LHCN-M2 (cell line): ENCODE data around the gene NEDD8. TPM values are rescaled to one million over a fixed set of nuclear protein-coding genes. Genes with fewer than 3 reads are reported as not detected.
"Not testable (repeated sequence)": the region's sequence is repeated elsewhere in the genome, so short reads cannot be mapped to it uniquely, and the experiment has no call there.

Experiments
- DNase-seq: peaks from one replicate; pipeline ENCODE4 v3.0.0-alpha.2; 2012; ENCODE audit warnings: low read depth
- total RNA-seq: library from RNA; depleted of rRNA; stranded (reverse); fragments of >200 nt; gene quantifications from 2 replicates; pipeline ENCODE4 v1.2.3, GENCODE V29; 2014

The NEDD8 gene
- total RNA-seq, 1 experiment from 2014 or later: 260 TPM

DNA sequence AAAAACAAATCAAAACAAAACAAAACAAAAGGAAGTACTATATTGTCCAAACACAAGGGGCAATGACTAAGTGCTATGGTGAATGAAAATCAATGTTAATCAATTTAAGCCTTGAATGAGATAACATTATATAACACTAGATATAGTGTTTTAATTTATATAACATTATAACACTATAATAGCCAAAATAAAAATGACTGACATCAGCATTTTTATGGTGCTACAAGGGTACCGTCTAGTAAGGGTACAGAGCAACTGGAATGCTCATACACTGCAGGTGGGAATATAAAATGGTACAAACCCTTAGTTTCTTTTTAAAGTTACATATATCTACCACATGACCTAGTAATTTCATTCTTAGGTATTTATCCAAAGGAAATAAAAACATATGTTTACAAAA is 5.7 kb downstream of the NEDD8 start:
- no peak for DNase-seq

GRCh38 chr14:24224618-24225071 is 7.5 kb downstream of the NEDD8 start:
- peak; percentile 83 for DNase-seq

- DNase-seq: not testable (repeated sequence)
Observed at GRCh38 chr14:24222987-24223386, 9.2 kb downstream of the NEDD8 start.

- no peak for DNase-seq
Observed at GRCh38 chr14:24219521-24219920, 12.6 kb downstream of the NEDD8 start.

DNA sequence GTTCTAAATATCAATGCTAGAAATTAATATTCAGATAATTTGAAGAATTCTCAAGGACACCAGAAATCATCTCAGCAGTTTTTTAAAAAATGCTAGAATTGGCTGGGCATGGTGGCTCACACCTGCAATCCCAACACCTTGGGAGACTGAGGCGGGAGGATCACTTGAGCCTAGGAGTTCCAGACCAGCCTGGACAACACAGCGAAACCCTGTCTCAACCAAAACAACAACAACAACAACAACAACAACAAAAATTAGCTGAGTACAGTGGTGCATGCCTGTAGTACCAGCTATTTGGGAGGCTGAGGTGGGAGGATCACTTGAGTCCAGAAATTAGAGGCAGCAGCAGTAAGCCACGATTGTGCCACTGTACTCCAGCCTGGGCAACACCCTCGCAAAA is 13.1 kb downstream of the NEDD8 start:
- DNase-seq: no peak

DNA sequence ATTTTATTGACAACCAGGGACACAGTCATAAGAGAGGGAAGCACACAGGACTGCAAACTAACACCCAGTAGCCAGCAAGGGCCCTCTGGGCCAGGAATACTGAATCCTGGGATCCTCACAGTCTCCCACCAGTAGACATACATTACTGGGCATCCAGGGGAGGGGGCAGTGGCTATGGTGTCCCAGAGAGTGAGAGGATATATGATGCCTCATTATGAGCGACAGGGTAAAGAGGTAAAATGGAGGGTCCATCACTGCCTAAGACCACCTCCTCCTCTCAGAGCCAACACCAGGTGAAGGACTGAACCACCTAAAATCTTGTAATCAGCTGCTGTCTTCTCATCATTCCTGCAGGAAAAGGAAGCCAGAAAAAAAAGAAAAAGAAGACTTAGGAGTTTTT is 15.3 kb downstream of the NEDD8 start:
- not testable (repeated sequence) for DNase-seq

DNA sequence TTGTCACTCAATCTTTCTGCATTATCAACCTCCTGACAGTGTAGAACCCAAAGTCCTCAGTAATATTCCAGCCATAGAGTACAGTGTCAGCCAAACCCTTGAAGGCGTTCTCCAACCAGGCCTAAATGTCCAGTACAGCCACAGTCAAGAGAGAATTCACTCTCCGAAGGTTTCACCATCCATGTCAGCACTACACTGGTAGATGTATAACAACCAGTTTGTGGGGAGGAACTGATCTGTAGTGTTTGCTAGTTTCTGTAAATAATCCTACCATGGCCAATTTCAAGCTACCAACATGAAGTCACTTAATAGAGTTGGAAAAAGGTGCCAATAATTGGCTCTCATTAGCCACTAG is 15.8 kb downstream of the NEDD8 start:
- DNase-seq: no peak

GRCh38 chr14:24215495-24216344 is 16.4 kb downstream of the NEDD8 start, which contains the start of gene MDP1:
Gene MDP1 (minus strand): TSS chr14:24216066. CDS start chr14:24215955, 111 bp downstream.
- DNase-seq: peak; percentile 86

DNA sequence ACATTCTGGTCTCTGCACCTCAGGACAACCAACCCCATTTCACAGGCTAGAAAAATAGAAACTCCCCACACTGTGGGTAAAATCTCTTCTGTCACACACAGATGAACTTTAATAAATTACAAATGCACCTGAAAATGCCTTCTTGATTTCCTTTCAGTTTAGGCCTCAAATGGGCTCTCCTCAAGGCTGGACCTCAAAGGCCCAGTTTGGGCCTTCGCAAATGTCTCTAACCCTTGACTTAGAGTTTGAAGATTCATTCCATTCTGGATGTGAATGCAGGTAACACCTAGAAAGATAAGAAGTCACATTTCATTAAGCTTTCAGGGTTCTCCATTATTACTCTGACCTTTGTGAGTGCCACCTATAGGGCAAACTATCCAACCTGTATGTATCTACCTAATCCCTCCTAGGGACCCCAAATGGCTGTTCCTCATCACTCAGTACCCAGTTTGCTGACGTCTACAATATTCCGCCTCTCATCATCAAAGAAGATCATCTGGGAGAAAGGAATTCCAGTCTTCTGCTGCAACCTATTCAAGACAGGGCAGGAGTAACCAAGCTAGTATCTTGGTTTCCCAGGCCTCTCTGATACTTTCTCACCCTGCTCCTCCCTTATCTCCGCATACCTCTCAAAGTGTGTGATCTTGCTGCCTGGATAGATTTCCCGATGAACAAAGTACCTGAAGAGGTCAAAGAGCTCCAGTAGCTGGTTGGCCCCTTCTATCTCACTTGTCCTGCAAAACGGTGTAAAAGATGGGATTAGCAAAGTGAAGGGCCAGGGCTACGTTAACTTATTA is 18.1 kb downstream of the NEDD8 start:
- no peak for DNase-seq

- peak; percentile 98 for DNase-seq
Observed at GRCh38 chr14:24212924-24213865, 19.0 kb downstream of the NEDD8 start, which contains the start of gene CHMP4A. Gene CHMP4A (minus strand): TSS chr14:24213488. CDS start chr14:24213439, 49 bp downstream.

- DNase-seq: no peak
Observed at GRCh38 chr14:24211311-24211710, 20.9 kb downstream of the NEDD8 start.

- DNase-seq: no peak
Observed at GRCh38 chr14:24207625-24208024, 24.5 kb downstream of the NEDD8 start.

DNA sequence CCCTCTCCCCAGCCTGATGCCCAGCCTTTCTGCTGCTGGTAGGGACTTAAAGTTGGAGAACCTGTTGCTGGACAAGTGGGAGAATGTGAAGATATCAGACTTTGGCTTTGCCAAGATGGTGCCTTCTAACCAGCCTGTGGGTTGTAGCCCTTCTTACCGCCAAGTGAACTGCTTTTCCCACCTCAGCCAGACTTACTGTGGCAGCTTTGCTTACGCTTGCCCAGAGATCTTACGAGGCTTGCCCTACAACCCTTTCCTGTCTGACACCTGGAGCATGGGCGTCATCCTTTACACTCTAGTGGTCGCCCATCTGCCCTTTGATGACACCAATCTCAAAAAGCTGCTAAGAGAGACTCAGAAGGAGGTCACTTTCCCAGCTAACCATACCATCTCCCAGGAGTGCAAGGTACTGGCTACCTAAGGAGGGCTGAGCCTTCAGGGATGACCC is 25.0 kb downstream of the NEDD8 start:
- no peak for DNase-seq

DNA sequence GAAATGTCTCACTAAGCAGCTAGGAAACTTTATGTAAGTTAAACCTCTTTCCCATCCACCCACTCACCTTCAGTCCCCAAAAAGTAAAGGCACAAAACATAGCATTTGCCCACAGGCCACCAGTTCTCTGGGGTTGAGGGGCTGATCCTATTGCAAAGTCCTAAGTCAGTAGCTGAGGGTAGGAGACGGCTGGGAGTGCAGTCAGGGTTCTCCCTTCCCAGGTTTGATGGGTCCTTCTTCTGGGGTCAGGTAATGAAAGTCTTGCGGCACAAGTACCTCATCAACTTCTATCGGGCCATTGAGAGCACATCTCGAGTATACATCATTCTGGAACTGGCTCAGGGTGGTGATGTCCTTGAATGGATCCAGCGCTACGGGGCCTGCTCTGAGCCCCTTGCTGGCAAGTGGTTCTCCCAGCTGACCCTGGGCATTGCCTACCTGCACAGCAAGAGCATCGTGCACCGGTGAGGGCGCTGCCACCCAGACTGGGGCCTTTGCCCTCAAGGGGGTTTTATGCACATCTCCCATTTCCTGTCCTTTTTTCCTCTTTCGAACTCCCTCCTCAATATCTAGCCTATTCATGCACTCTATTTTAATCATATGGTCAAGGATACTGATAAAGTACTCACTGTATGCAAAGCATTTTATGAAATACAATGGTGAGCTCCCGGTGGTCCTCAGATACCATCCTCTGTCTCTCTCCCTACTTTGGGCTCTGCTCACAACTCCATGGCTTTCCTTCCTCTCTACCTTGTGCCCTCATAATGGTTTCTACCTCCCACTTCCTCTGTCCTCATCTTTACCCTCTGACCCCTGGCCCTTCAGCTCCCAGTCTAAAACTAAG is 25.7 kb downstream of the NEDD8 start:
- no peak for DNase-seq

DNA sequence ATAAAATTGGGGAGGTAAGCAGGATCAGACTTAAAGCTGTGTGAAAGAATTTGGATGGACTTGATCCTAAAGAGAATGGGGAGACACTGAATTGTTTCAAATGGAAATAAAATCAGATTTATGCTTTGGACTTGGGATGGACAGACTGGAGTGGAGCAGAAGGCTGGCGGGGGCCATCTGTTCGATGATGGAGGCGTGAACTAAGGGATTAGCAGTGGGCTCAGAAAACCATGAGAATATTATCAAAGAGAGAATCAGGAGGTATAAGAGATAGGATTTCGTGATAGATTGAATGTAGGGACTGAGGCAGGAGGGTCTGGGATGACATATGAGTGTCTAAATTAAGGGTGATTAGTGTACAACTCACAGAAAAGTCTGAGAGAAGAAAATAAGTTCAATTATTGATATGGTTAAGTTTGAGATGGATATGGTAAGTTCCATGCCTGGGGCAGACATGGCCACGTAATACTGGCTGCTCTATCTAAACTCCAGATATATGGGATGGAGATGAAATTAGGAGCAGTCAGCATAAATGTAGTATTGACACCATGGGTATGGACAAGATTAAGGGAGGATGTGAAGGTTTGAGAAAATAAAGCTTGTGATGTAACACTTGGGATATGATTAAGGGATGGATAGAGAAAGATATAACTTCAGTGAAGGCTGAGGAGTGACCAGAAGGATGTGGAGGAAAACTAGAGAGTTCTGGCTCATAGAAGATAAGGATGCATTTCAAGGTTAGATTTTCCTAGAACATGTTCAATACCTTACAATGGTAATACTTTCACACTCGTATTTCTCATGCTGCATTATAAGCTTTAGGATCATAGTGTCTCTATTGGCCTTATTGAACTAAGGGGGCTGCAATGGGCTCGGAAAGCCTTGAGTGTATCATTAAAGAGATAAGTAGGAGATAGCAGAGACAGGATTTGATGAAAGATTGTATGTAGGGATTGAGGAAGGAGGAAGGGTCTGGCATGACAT is 27.7 kb downstream of the NEDD8 start:
- no peak for DNase-seq

DNA sequence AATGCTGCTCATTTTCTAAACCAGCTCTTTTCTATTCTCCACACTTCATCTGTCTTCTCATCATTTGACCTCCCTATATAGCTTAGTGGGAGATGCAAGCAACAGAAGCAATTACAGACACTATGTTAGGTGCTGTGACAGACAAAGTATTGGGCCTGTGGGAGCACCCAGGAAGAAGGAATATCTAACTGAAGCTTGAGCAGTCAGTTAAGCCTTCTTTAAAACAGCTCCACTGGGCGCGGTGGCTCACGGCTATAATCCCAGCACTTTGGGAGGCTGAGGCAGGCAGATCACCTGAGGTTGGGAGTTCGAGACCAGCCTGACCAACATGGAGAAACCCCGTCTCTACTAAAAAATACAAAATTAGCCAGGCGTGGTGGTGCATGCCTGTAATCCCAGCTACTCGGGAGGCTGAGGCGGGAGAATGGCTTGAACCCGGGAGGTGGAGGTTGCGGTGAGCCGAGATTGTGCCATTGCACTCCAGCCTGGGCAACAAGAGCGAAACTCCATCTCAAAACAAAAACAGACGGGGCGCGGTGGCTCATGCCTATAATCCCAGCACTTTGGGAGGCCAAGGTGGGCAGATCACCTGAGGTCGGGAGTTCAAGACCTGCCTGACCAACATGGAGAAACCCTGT is 28.8 kb downstream of the NEDD8 start:
- not testable (repeated sequence) for DNase-seq

DNA sequence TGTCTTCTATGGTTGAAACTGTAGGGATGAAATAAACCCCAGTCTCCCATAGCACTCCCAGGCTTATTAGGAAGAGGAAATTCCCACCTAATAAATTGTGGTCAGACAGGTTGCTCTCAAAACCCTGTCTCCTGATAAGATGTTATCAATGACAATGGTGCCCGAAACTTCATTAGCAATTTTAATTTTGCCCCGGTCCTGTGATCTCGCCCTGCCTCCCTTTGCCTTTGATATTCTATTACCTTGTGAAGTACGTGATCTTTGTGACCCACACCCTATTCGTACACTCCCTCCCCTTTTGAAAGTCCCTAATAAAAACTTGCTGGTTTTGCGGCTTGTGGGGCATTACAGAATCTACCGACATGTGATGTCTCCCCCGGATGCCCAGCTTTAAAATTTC is 29.6 kb downstream of the NEDD8 start:
- not testable (repeated sequence) for DNase-seq

- DNase-seq: no peak
Observed at GRCh38 chr14:24198814-24199524, 33.2 kb downstream of the NEDD8 start.
